DOHH2 (cell line): ENCODE data around the gene ING2.
A peak's percentile ranks its signal among the peaks of the same experiment; 100 is the strongest.

ENCODE experiments used
- H3F3A ChIP-seq: fragments of 200-600 bp; sonication (generic), shearing (Covaris generic); 2 replicates; pipeline ENCODE4 v1.6.0; 2016; ENCODE audit warnings: antibody characterized with exemption, mild to moderate bottlenecking; ENCODE audit not compliant: control insufficient read depth, insufficient read depth
- H3K27ac ChIP-seq: fragments of 200-600 bp; sonication (generic); 2 replicates; pipeline ENCODE4 v1.5.1; 2014; ENCODE audit warnings: low read depth, mild to moderate bottlenecking, low read length, moderate library complexity
- H3K27me3 ChIP-seq: fragments of 200-600 bp; sonication (generic); 2 replicates; pipeline ENCODE4 v1.6.1; 2014; ENCODE audit warnings: mild to moderate bottlenecking, low read length, mixed read lengths; ENCODE audit not compliant: control insufficient read depth
- H3K36me3 ChIP-seq: fragments of 200-600 bp; sonication (generic); 2 replicates; pipeline ENCODE4 v1.6.1; 2014; ENCODE audit warnings: mild to moderate bottlenecking, low read length, moderate library complexity, mixed read lengths; ENCODE audit not compliant: control insufficient read depth
- H3K4me1 ChIP-seq: fragments of 200-600 bp; sonication (generic); 2 replicates; pipeline ENCODE4 v1.6.1; 2014; ENCODE audit warnings: mild to moderate bottlenecking, low read length, mixed read lengths; ENCODE audit not compliant: control insufficient read depth
- H3K4me2 ChIP-seq: fragments of 200-600 bp; sonication (generic); 2 replicates; pipeline ENCODE4 v1.6.0; 2014; ENCODE audit warnings: mild to moderate bottlenecking, low read length, moderate library complexity
- H3K4me3 ChIP-seq: fragments of 200-600 bp; sonication (generic); 2 replicates; pipeline ENCODE4 v1.5.1; 2014; ENCODE audit warnings: mild to moderate bottlenecking, low read length, mixed read lengths
- H3K79me2 ChIP-seq: fragments of 200-600 bp; sonication (generic); 2 replicates; pipeline ENCODE4 v1.6.1; 2014; ENCODE audit warnings: mild to moderate bottlenecking, low read length, mixed read lengths; ENCODE audit not compliant: control insufficient read depth
- H3K9me2 ChIP-seq: fragments of 200-600 bp; sonication (generic); replicated peaks from 2 replicates; pipeline ENCODE4 v1.6.1; 2014; ENCODE audit warnings: mild to moderate bottlenecking, low read length, mixed read lengths; ENCODE audit not compliant: control insufficient read depth
- H3K9me3 ChIP-seq: fragments of 200-600 bp; sonication (generic); 2 replicates; pipeline ENCODE4 v1.6.1; 2014; ENCODE audit warnings: antibody characterized with exemption, low read length, mixed read lengths; ENCODE audit not compliant: control insufficient read depth, insufficient read depth
- H4K20me1 ChIP-seq: fragments of 200-600 bp; sonication (generic); 2 replicates; pipeline ENCODE4 v1.6.0; 2014; ENCODE audit warnings: low read depth, mild to moderate bottlenecking, antibody characterized with exemption, low read length, moderate library complexity; ENCODE audit not compliant: control insufficient read depth, insufficient read depth
- CTCF ChIP-seq: fragments of 200-600 bp; sonication (generic); IDR thresholded peaks from one replicate; pipeline ENCODE4 v1.5.1; 2014; ENCODE audit warnings: antibody characterized with exemption, mild to moderate bottlenecking, low read depth, low read length; ENCODE audit not compliant: poor library complexity, severe bottlenecking
- EZH2phosphoT487 ChIP-seq: fragments of 200-600 bp; sonication (generic); IDR thresholded peaks from 2 replicates; pipeline ENCODE4 v1.6.1; 2017; ENCODE audit warnings: borderline replicate concordance, mild to moderate bottlenecking, antibody characterized with exemption, low read length, moderate library complexity, mixed read lengths

The ING2 gene

GRCh38 chr4:183469936-183470335 is 34.9 kb upstream of the ING2 start:
- no peaks in the 10 kb centered on the region for H3K36me3 ChIP-seq
- H3K79me2 ChIP-seq: no peaks in the 10 kb centered on the region
- H3K4me2 ChIP-seq: no peak overlapping the region
- TF ChIP-seq CTCF: no peak
- TF ChIP-seq EZH2phosphoT487: no peak
- H3K9me2 ChIP-seq: no peaks in the 10 kb centered on the region
- H3F3A ChIP-seq: no peaks in the 10 kb centered on the region
- no peaks in the 10 kb centered on the region for H4K20me1 ChIP-seq
- H3K27ac ChIP-seq: no peak overlapping the region
- no peak overlapping the region for H3K4me3 ChIP-seq
- no peaks in the 10 kb centered on the region for H3K4me1 ChIP-seq
- no peaks in the 10 kb centered on the region for H3K9me3 ChIP-seq
- H3K27me3 ChIP-seq: no peaks in the 10 kb centered on the region

GRCh38 chr4:183470821-183471220 is 34.0 kb upstream of the ING2 start:
- no peaks in the 10 kb centered on the region for H3K36me3 ChIP-seq
- H3K79me2 ChIP-seq: no peaks in the 10 kb centered on the region
- H4K20me1 ChIP-seq: no peaks in the 10 kb centered on the region
- H3K4me1 ChIP-seq: no peaks in the 10 kb centered on the region
- TF ChIP-seq EZH2phosphoT487 (no peak), CTCF (no peak)
- H3K27me3 ChIP-seq: no peaks in the 10 kb centered on the region
- no peak overlapping the region for H3K4me2 ChIP-seq
- H3K27ac ChIP-seq: no peak overlapping the region
- no peaks in the 10 kb centered on the region for H3F3A ChIP-seq
- no peak overlapping the region for H3K4me3 ChIP-seq
- no peaks in the 10 kb centered on the region for H3K9me3 ChIP-seq
- no peaks in the 10 kb centered on the region for H3K9me2 ChIP-seq

GRCh38 chr4:183471946-183472708 is 32.7 kb upstream of the ING2 start:
- Histone ChIP-seq H3K27ac (no peak overlapping the region), H3F3A (no peaks in the 10 kb centered on the region), H3K9me3 (no peaks in the 10 kb centered on the region), H3K36me3 (no peaks in the 10 kb centered on the region), H3K4me1 (no peaks in the 10 kb centered on the region), H3K4me3 (no peak overlapping the region), H3K9me2 (no peaks in the 10 kb centered on the region), H3K27me3 (no peaks in the 10 kb centered on the region), H3K79me2 (no peaks in the 10 kb centered on the region), H3K4me2 (peak overlapping the region; percentile 24; the same call in 1 of the 2 replicates), H4K20me1 (no peaks in the 10 kb centered on the region)
- TF ChIP-seq EZH2phosphoT487 (no peak), CTCF (peak; percentile 75)
